IMR-90 (cell line): ENCODE data around the gene PIMREG. TPM values are rescaled to one million over a fixed set of nuclear protein-coding genes. Genes with fewer than 3 reads are reported as not detected.

Experiments used
- ATAC-seq: fragments of 200-7000 bp; cut with Tn5 transposase; 2 replicates; pipeline ENCODE4 v1.9.1; 2020; ENCODE audit warnings: low read depth, mild to moderate bottlenecking, moderate library complexity
- BruUV-seq: library from RNA; stranded (reverse); fragments of 400-500 nt; replicated peaks from 2 replicates; lab custom pipeline; 2021; lab: Mats Ljungman, UMichigan
- CTCF ChIA-PET: fragments of 300-600 bp; formaldehyde crosslinking; extraction: SDS; loops from one replicate; lab custom pipeline; 2021; ENCODE audit warnings: antibody characterized with exemption; lab: Yijun Ruan, JAX
- POLR2A ChIA-PET: fragments of 300-600 bp; sonication (Branson Sonifier 250); formaldehyde crosslinking; loops from one replicate; lab custom pipeline; 2022; ENCODE audit warnings: antibody characterized with exemption; ENCODE audit not compliant: unreplicated experiment; lab: Charles Lee
- DNase-seq: peaks from one replicate; pipeline ENCODE4 v3.0.0; 2013
- H2AFZ ChIP-seq: replicated peaks from 2 replicates; pipeline ENCODE3; 2013; ENCODE audit warnings: low read length, mild to moderate bottlenecking; ENCODE audit not compliant: poor library complexity
- H2AK5ac ChIP-seq: 2 replicates; pipeline ENCODE4 v1.6.1; 2013; ENCODE audit warnings: low read depth, low read length, inconsistent platforms
- H2AK9ac ChIP-seq: replicated peaks from 2 replicates; pipeline ENCODE3; 2013; ENCODE audit warnings: mild to moderate bottlenecking, low read depth, low read length, moderate library complexity; ENCODE audit not compliant: poor library complexity
- H2BK120ac ChIP-seq: 2 replicates; pipeline ENCODE4 v1.6.1; 2013; ENCODE audit warnings: low read depth, low read length, inconsistent platforms
- H2BK15ac ChIP-seq: 3 replicates; pipeline ENCODE4 v1.6.1; 2013; ENCODE audit warnings: low read depth, low read length, inconsistent platforms
- H2BK20ac ChIP-seq: 2 replicates; pipeline ENCODE4 v1.6.1; 2013; ENCODE audit warnings: low read depth, mild to moderate bottlenecking, inconsistent platforms, low read length, moderate library complexity
- H2BK5ac ChIP-seq: 2 replicates; pipeline ENCODE4 v1.6.1; 2013; ENCODE audit warnings: mild to moderate bottlenecking, low read depth, low read length, inconsistent platforms; ENCODE audit not compliant: poor library complexity, severe bottlenecking
- H3K14ac ChIP-seq: replicated peaks from 2 replicates; pipeline ENCODE4 v1.6.1; 2013; ENCODE audit warnings: low read depth, low read length, inconsistent platforms
- H3K18ac ChIP-seq: 2 replicates; pipeline ENCODE4 v1.6.1; 2013; ENCODE audit warnings: low read depth, low read length, control low read depth
- H3K23ac ChIP-seq: 2 replicates; pipeline ENCODE4 v1.6.1; 2013; ENCODE audit warnings: low read depth, low read length, inconsistent platforms
- H3K27ac ChIP-seq: 2 replicates; pipeline ENCODE4 v1.5.1; 2013; ENCODE audit warnings: mild to moderate bottlenecking, control low read depth, low read length; ENCODE audit not compliant: insufficient read depth
- H3K27me3 ChIP-seq: 2 replicates; pipeline ENCODE4 v1.6.1; 2013; ENCODE audit warnings: low read length; ENCODE audit not compliant: control insufficient read depth, insufficient read depth
- H3K36me3 ChIP-seq: 2 replicates; pipeline ENCODE4 v1.6.1; 2013; ENCODE audit warnings: low read length, mixed read lengths; ENCODE audit not compliant: control insufficient read depth, insufficient read depth
- H3K4ac ChIP-seq: 2 replicates; pipeline ENCODE4 v1.6.1; 2013; ENCODE audit warnings: low read depth, low read length, inconsistent platforms
- H3K4me1 ChIP-seq: 2 replicates; pipeline ENCODE4 v1.6.1; 2013; ENCODE audit warnings: low read length, mixed read lengths; ENCODE audit not compliant: control insufficient read depth, insufficient read depth
- H3K4me2 ChIP-seq: 2 replicates; pipeline ENCODE4 v1.6.1; 2013; ENCODE audit warnings: low read depth, mild to moderate bottlenecking, control low read depth, low read length, moderate library complexity
- H3K4me3 ChIP-seq: 2 replicates; pipeline ENCODE4 v1.5.1; 2013; ENCODE audit warnings: low read depth, mild to moderate bottlenecking, control low read depth, low read length, moderate library complexity; ENCODE audit not compliant: insufficient read depth
- H3K56ac ChIP-seq: 2 replicates; pipeline ENCODE4 v1.6.1; 2013; ENCODE audit warnings: low read length, inconsistent platforms; ENCODE audit not compliant: insufficient read depth; ENCODE audit errors: extremely low read depth
- H3K79me1 ChIP-seq, 2 experiments: 2 replicates each; pipeline ENCODE4 v1.6.1; 2013; ENCODE audit warnings: low read length in 2 of 2, inconsistent platforms in 1 of 2, low read depth in 1 of 2
- H3K9ac ChIP-seq: 2 replicates; pipeline ENCODE4 v1.6.1; 2013; ENCODE audit warnings: low read depth, low read length, control low read depth
- H3K9me1 ChIP-seq: 2 replicates; pipeline ENCODE4 v1.6.1; 2013; ENCODE audit warnings: low read length, inconsistent platforms; ENCODE audit not compliant: insufficient read depth
- H3K9me3 ChIP-seq: 2 replicates; pipeline ENCODE4 v1.6.1; 2013; ENCODE audit warnings: low read length; ENCODE audit not compliant: control insufficient read depth, insufficient read depth
- H4K20me1 ChIP-seq: 2 replicates; pipeline ENCODE4 v1.6.1; 2013; ENCODE audit warnings: low read length, inconsistent platforms; ENCODE audit not compliant: insufficient read depth
- H4K5ac ChIP-seq: 2 replicates; pipeline ENCODE4 v1.6.1; 2013; ENCODE audit warnings: mild to moderate bottlenecking, low read depth, low read length, control low read depth
- H4K8ac ChIP-seq, 2 experiments: 2 replicates each; pipeline ENCODE4 v1.6.1; 2013; ENCODE audit warnings: low read depth in 2 of 2, low read length in 2 of 2, control low read depth in 1 of 2, inconsistent platforms in 1 of 2
- H4K91ac ChIP-seq: 2 replicates; pipeline ENCODE4 v1.6.1; 2013; ENCODE audit warnings: low read depth, low read length, inconsistent platforms; ENCODE audit not compliant: insufficient read depth
- BHLHE40 ChIP-seq: fragments of 150-350 bp; IDR thresholded peaks from 2 replicates; pipeline ENCODE4 v1.6.1; 2016; ENCODE audit warnings: mild to moderate bottlenecking, low read depth, low read length
- CEBPB ChIP-seq: IDR thresholded peaks from 2 replicates; pipeline ENCODE4 v1.6.1; 2012; ENCODE audit warnings: low read depth, low read length, improper control_type of control experiment
- CHD1 ChIP-seq: IDR thresholded peaks from 2 replicates; pipeline ENCODE4 v1.6.1; 2012; ENCODE audit warnings: low read depth, low read length, improper control_type of control experiment
- FOS ChIP-seq: fragments of 150-350 bp; IDR thresholded peaks from 2 replicates; pipeline ENCODE4 v1.6.1; 2016; ENCODE audit warnings: low read depth, low read length
- MAFK ChIP-seq: IDR thresholded peaks from 2 replicates; pipeline ENCODE4 v1.6.1; 2012; ENCODE audit warnings: low read depth, low read length, improper control_type of control experiment
- MXI1 ChIP-seq: IDR thresholded peaks from 2 replicates; pipeline ENCODE4 v1.6.1; 2012; ENCODE audit warnings: low read depth, mild to moderate bottlenecking, low read length, moderate library complexity, borderline replicate concordance
- RCOR1 ChIP-seq: IDR thresholded peaks from 2 replicates; pipeline ENCODE4 v1.6.1; 2012; ENCODE audit warnings: mild to moderate bottlenecking, low read length, improper control_type of control experiment; ENCODE audit not compliant: insufficient replicate concordance
- WGBS, 2 experiments: methylation state at CpG; one replicate each; pipeline versions ENCODE4 v1.1.5 to v1.1.7; 2013; ENCODE audit warnings: missing lambda C conversion rate in 2 of 2; ENCODE audit not compliant: insufficient read length in 1 of 2; ENCODE audit errors: extremely low coverage in 2 of 2; 5-methylcytosine and 5-hydroxymethylcytosine counted together
- dilution Hi-C: fragments of 300-500 bp; cut with HindIII; formaldehyde crosslinking; loops from one replicate; pipeline ENCODE4 v1.14.3; 2018; ENCODE audit warnings: low sequenced_read_pairs; ENCODE audit not compliant: unreplicated experiment
- in situ Hi-C: fragments of 300-500 bp; cut with MboI; formaldehyde crosslinking; loops from 3 replicates; pipeline ENCODE4 v1.14.3; 2019; ENCODE audit warnings: low sequenced_read_pairs, inconsistent platforms, mixed read lengths
- intact Hi-C: fragments of 100-400 bp; cut with micrococcal nuclease; formaldehyde crosslinking; loops from 2 replicates; pipeline ENCODE4 v1.10.0; 2022
- polyA plus RNA-seq, 3 experiments: library from polyadenylated mRNA; depleted of rRNA; stranded (reverse); fragments of >200 nt; gene quantifications; 2 replicates each; pipeline ENCODE4 v1.2.3, GENCODE V29; 2012; ENCODE audit warnings: low replicate concordance in 1 of 3
- total RNA-seq: library from RNA; depleted of rRNA; stranded (reverse); fragments of >200 nt; gene quantifications from 2 replicates; pipeline ENCODE4 v1.2.3, GENCODE V29; 2012

Gene PIMREG
- total and polyA plus RNA-seq, 2 of the 4 experiments (the other 2 are of a cell fraction) = 21.5 to 25.9 TPM

GRCh38 chr17:6426356-6427101 is 17.7 kb upstream of the PIMREG start:
- 77% methylated on average over 8 of the region's 25 CpGs; no CpG with 5 or more reads in 1 of the 2 experiments for WGBS, 2 experiments
- H2BK15ac ChIP-seq = no peak overlapping the region
- no peak overlapping the region for H3K4me3 ChIP-seq
- peaks cover 5% of the 10 kb centered on the region for H3K27me3 ChIP-seq
- dilution Hi-C loops = no loop called here
- H4K5ac ChIP-seq = no peak overlapping the region
- no TSS peak for BruUV-seq
- intact Hi-C loops = no loop called here
- H4K91ac ChIP-seq = no peak overlapping the region
- H2BK120ac ChIP-seq = no peak overlapping the region
- CTCF ChIA-PET = no interaction called here
- no peak overlapping the region for H2AFZ ChIP-seq
- no peak overlapping the region for H3K23ac ChIP-seq
- no peak overlapping the region for H3K4ac ChIP-seq
- no peak overlapping the region for H2BK5ac ChIP-seq
- H4K8ac ChIP-seq = no peak overlapping the region
- H3K9ac ChIP-seq = no peak overlapping the region
- no peak for DNase-seq
- H3K56ac ChIP-seq = no peak overlapping the region
- no peak overlapping the region for H2BK20ac ChIP-seq
- H3K27ac ChIP-seq = no peak overlapping the region
- no peaks in the 10 kb centered on the region for H4K20me1 ChIP-seq
- no peak overlapping the region for H2AK5ac ChIP-seq
- H3K9me1 ChIP-seq = no peaks in the 10 kb centered on the region
- H2AK9ac ChIP-seq = no peak overlapping the region
- peaks cover 3% of the 10 kb centered on the region for H3K9me3 ChIP-seq
- in situ Hi-C loops = loop anchor here (25.0 kb wide), 1 partner anchor 1189 kb away; the partner anchor contains the start of gene SCIMP
- no peak overlapping the region for H3K14ac ChIP-seq
- H3K4me1 ChIP-seq = no peaks in the 10 kb centered on the region
- TF ChIP-seq MAFK (no peak), RCOR1 (no peak), CHD1 (no peak), CEBPB (no peak), FOS (no peak), MXI1 (no peak), BHLHE40 (no peak)
- no peak overlapping the region for H3K4me2 ChIP-seq
- ATAC-seq = no peak
- H3K79me1 ChIP-seq = no peaks in the 10 kb centered on the region
- H3K18ac ChIP-seq = no peak overlapping the region
- POLR2A ChIA-PET = no interaction called here
- no peaks in the 10 kb centered on the region for H3K36me3 ChIP-seq
